Left cardiac atrium (tissue), 2 donors: ENCODE results near the gene NSUN2. TPM values are rescaled to one million over a fixed set of nuclear protein-coding genes. Genes with fewer than 3 reads are reported as not detected.

Experiments used
- total RNA-seq, 2 donors: library from RNA; stranded (reverse); fragmentation: NEBNext Ultra II Directional; extraction: Animal tissue kit (Norgen Biotek cat#: 25700); gene quantifications; one replicate each; pipeline ENCODE4 v1.2.1, GENCODE V29; 2021
- donor health status: DM: no; HTN: yes; CAD: no; lungs with severe emphysema.
- donor health status: DM: yes; HTN: yes; CAD: no.

Gene NSUN2
- total RNA-seq, 2 donors from 2014 or later, result 23.2 to 29.3 TPM

Other genes with a start within 250 kb of the NSUN2 start
- gene UBE2QL1, start 184.2 kb downstream of the NSUN2 start, total RNA-seq, result 1 to 10 TPM; 5.6 to 7.8 TPM
- 1 to 10 TPM; 2.0 to 2.2 TPM for gene SRD5A1, start 396 bp upstream of the NSUN2 start, total RNA-seq
- 10 to 100 TPM; 12.1 to 14.8 TPM for gene TENT4A, start 80.4 kb upstream of the NSUN2 start, total RNA-seq